Immature natural killer cell (primary cell): ENCODE measurements around the gene LRIT2. TPM values are rescaled to one million over a fixed set of nuclear protein-coding genes. Genes with fewer than 3 reads are reported as not detected.

ENCODE experiments used
- DNase-seq, 3 donors: peaks; one replicate each; pipeline ENCODE4 v3.0.0; 2022; ENCODE audit warnings: mixed read lengths in 1 of 3
- H3K27ac Mint-ChIP-seq, 6 donors: one replicate each; pipeline ENCODE4 v1.8.0; 2020; ENCODE audit warnings: mixed read lengths in 6 of 6, mild to moderate bottlenecking in 5 of 6, inconsistent platforms in 4 of 6, moderate library complexity in 3 of 6
- H3K27me3 Mint-ChIP-seq, 3 donors: one replicate each; pipeline ENCODE4 v1.8.0; 2020 to 2021; ENCODE audit warnings: low read depth in 3 of 3, mild to moderate bottlenecking in 3 of 3, mixed read lengths in 3 of 3, moderate library complexity in 3 of 3, inconsistent platforms in 1 of 3
- H3K36me3 Mint-ChIP-seq, 3 donors: one replicate each; pipeline ENCODE4 v1.8.0; 2020; ENCODE audit warnings: mixed read lengths in 3 of 3, inconsistent platforms in 2 of 3, mild to moderate bottlenecking in 2 of 3
- H3K4me1 Mint-ChIP-seq, 2 donors: one replicate each; pipeline ENCODE4 v1.8.0; 2020; ENCODE audit warnings: inconsistent platforms in 2 of 2, mild to moderate bottlenecking in 2 of 2, mixed read lengths in 2 of 2, moderate library complexity in 1 of 2
- H3K4me3 Mint-ChIP-seq, 5 donors: one replicate each; pipeline ENCODE4 v1.8.0; 2020; ENCODE audit warnings: mild to moderate bottlenecking in 5 of 5, mixed read lengths in 5 of 5, inconsistent platforms in 3 of 5, moderate library complexity in 3 of 5
- H3K9me3 Mint-ChIP-seq, 6 donors: one replicate each; pipeline ENCODE4 v1.8.0; 2020; ENCODE audit warnings: mild to moderate bottlenecking in 6 of 6, mixed read lengths in 6 of 6, inconsistent platforms in 4 of 6, moderate library complexity in 3 of 6
- polyA plus RNA-seq, 3 donors: library from polyadenylated mRNA; unstranded; fragments of 300-500 nt; fragmentation: Illumina TruSeq; gene quantifications; one replicate each; pipeline ENCODE4 v1.2.3, GENCODE V29; 2021

Gene LRIT2
- polyA plus RNA-seq, 3 donors from 2014 or later, result not detected

- no peaks in the 10 kb centered on the region for H3K4me1 Mint-ChIP-seq
- no peak overlapping the region for H3K27ac Mint-ChIP-seq
- no peaks in the 10 kb centered on the region for H3K9me3 Mint-ChIP-seq
- H3K4me3 Mint-ChIP-seq, result no peak overlapping the region
- no peaks in the 10 kb centered on the region for H3K36me3 Mint-ChIP-seq
- peaks cover 2 to 11% (median 6%) of the 10 kb centered on the region in 3 donors for H3K27me3 Mint-ChIP-seq
- DNase-seq, result no peak
These were observed 8.6 kb upstream of the LRIT2 start for GRCh38 chr10:84233940-84234339.

- Mint-ChIP-seq H3K27me3 (peaks cover 2 to 9% (median 9%) of the 10 kb centered on the region in 3 donors), H3K27ac (no peak overlapping the region), H3K4me3 (no peak overlapping the region), H3K4me1 (no peaks in the 10 kb centered on the region), H3K36me3 (no peaks in the 10 kb centered on the region), H3K9me3 (no peaks in the 10 kb centered on the region)
- DNase-seq, result no peak
These were observed 7.0 kb upstream of the LRIT2 start for GRCh38 chr10:84232376-84232775.

- Mint-ChIP-seq H3K9me3 (no peaks in the 10 kb centered on the region), H3K4me3 (no peak overlapping the region)
These were observed 5.0 kb upstream of the LRIT2 start for GRCh38 chr10:84230359-84230758.

GRCh38 chr10:84227810-84228209 is 2.5 kb upstream of the LRIT2 start:
- peaks cover 0 to 16% (median 7%) of the 10 kb centered on the region in 3 donors for H3K27me3 Mint-ChIP-seq
- no peak overlapping the region for H3K27ac Mint-ChIP-seq
- H3K4me1 Mint-ChIP-seq, result no peaks in the 10 kb centered on the region
- no peak overlapping the region for H3K4me3 Mint-ChIP-seq
- H3K9me3 Mint-ChIP-seq, result no peaks in the 10 kb centered on the region
- no peaks in the 10 kb centered on the region for H3K36me3 Mint-ChIP-seq
- no peak for DNase-seq

More at GRCh38 chr10:84230359-84230758, 5.0 kb upstream of the LRIT2 start:
- DNase-seq, result no peak
- H3K27ac Mint-ChIP-seq, result no peak overlapping the region
- no peaks in the 10 kb centered on the region for H3K36me3 Mint-ChIP-seq
- peaks cover 0 to 12% (median 2%) of the 10 kb centered on the region in 3 donors for H3K27me3 Mint-ChIP-seq
- no peaks in the 10 kb centered on the region for H3K4me1 Mint-ChIP-seq

- no peak for DNase-seq
- Mint-ChIP-seq H3K9me3 (no peaks in the 10 kb centered on the region), H3K27me3 (peaks cover 2 to 17% (median 7%) of the 10 kb centered on the region in 3 donors), H3K4me3 (no peak overlapping the region), H3K27ac (no peak overlapping the region), H3K36me3 (no peaks in the 10 kb centered on the region), H3K4me1 (no peaks in the 10 kb centered on the region)
These were observed 1.3 kb upstream of the LRIT2 start for GRCh38 chr10:84226616-84227015.

GRCh38 chr10:84224411-84225028 is 824 bp downstream of the LRIT2 start:
- H3K4me1 Mint-ChIP-seq, result no peaks in the 10 kb centered on the region
- no peak overlapping the region for H3K4me3 Mint-ChIP-seq
- peaks cover 4 to 13% (median 7%) of the 10 kb centered on the region in 3 donors for H3K27me3 Mint-ChIP-seq
- no peak for DNase-seq
- H3K36me3 Mint-ChIP-seq, result peaks cover 0 to under 1% (median 0%) of the 10 kb centered on the region in 3 donors
- H3K27ac Mint-ChIP-seq, result no peak overlapping the region
- H3K9me3 Mint-ChIP-seq, result no peaks in the 10 kb centered on the region

- Mint-ChIP-seq H3K27ac (no peak overlapping the region), H3K4me1 (no peaks in the 10 kb centered on the region), H3K36me3 (peaks cover 0 to 4% (median 4%) of the 10 kb centered on the region in 3 donors), H3K9me3 (no peaks in the 10 kb centered on the region), H3K27me3 (peaks cover 4 to 7% (median 5%) of the 10 kb centered on the region in 3 donors), H3K4me3 (no peak overlapping the region)
- no peak for DNase-seq
These were observed 3.4 kb downstream of the LRIT2 start for GRCh38 chr10:84221916-84222315.

- no peak overlapping the region for H3K27ac Mint-ChIP-seq
- peaks cover 0 to 5% (median under 1%) of the 10 kb centered on the region in 3 donors for H3K27me3 Mint-ChIP-seq
- no peaks in the 10 kb centered on the region for H3K9me3 Mint-ChIP-seq
- no peak for DNase-seq
- H3K4me3 Mint-ChIP-seq, result no peak overlapping the region
- H3K4me1 Mint-ChIP-seq, result no peaks in the 10 kb centered on the region
- peaks cover 0 to 4% (median 4%) of the 10 kb centered on the region in 3 donors for H3K36me3 Mint-ChIP-seq
These were observed 7.6 kb downstream of the LRIT2 start for GRCh38 chr10:84217746-84218145.

GRCh38 chr10:84216834-84217233 is 8.5 kb downstream of the LRIT2 start:
- peaks cover 0 to 4% (median 4%) of the 10 kb centered on the region in 3 donors for H3K36me3 Mint-ChIP-seq
- H3K27ac Mint-ChIP-seq, result no peak overlapping the region
- no peaks in the 10 kb centered on the region for H3K9me3 Mint-ChIP-seq
- peaks cover 0 to 3% (median 0%) of the 10 kb centered on the region in 3 donors for H3K27me3 Mint-ChIP-seq
- DNase-seq, result no peak
- H3K4me3 Mint-ChIP-seq, result no peak overlapping the region
- H3K4me1 Mint-ChIP-seq, result no peaks in the 10 kb centered on the region

- H3K4me3 Mint-ChIP-seq, result peak overlapping the region in 3 of 5 donors; percentile 35 to 62 (median 51)
- peaks cover 0 to 1% (median 0%) of the 10 kb centered on the region in 3 donors for H3K27me3 Mint-ChIP-seq
- H3K27ac Mint-ChIP-seq, result no peak overlapping the region
- no peaks in the 10 kb centered on the region for H3K9me3 Mint-ChIP-seq
- peak; percentile 23 to 39 (median 38) for DNase-seq
- H3K36me3 Mint-ChIP-seq, result peaks cover 0 to 4% (median 4%) of the 10 kb centered on the region in 3 donors
- H3K4me1 Mint-ChIP-seq, result no peaks in the 10 kb centered on the region
These were observed 10.6 kb downstream of the LRIT2 start for GRCh38 chr10:84214612-84215235.

GRCh38 chr10:84214046-84214572 is 11.2 kb downstream of the LRIT2 start:
- Mint-ChIP-seq H3K36me3 (no peaks in the 10 kb centered on the region), H3K9me3 (no peaks in the 10 kb centered on the region), H3K27ac (no peak overlapping the region), H3K4me1 (no peaks in the 10 kb centered on the region), H3K27me3 (peaks cover 0 to 1% (median 0%) of the 10 kb centered on the region in 3 donors), H3K4me3 (peak overlapping the region in 3 of 5 donors; percentile 35 to 62 (median 51))
- DNase-seq, result no peak

GRCh38 chr10:84213076-84213475 is 12.3 kb downstream of the LRIT2 start:
- Mint-ChIP-seq H3K4me3 (no peak overlapping the region), H3K27me3 (peaks cover 0 to 3% (median 0%) of the 10 kb centered on the region in 3 donors), H3K9me3 (no peaks in the 10 kb centered on the region), H3K4me1 (no peaks in the 10 kb centered on the region), H3K27ac (no peak overlapping the region), H3K36me3 (peaks cover 0 to 3% (median 0%) of the 10 kb centered on the region in 3 donors)
- DNase-seq, result no peak

GRCh38 chr10:84212014-84212413 is 13.3 kb downstream of the LRIT2 start:
- Mint-ChIP-seq H3K9me3 (no peaks in the 10 kb centered on the region), H3K27ac (no peak overlapping the region)
- DNase-seq, result no peak

GRCh38 chr10:84211566-84211965 is 13.8 kb downstream of the LRIT2 start:
- no peaks in the 10 kb centered on the region for H3K4me1 Mint-ChIP-seq
- H3K27me3 Mint-ChIP-seq, result peaks cover 0 to 3% (median under 1%) of the 10 kb centered on the region in 3 donors
- no peak overlapping the region for H3K27ac Mint-ChIP-seq
- H3K9me3 Mint-ChIP-seq, result no peaks in the 10 kb centered on the region
- peaks cover 0 to 3% (median 0%) of the 10 kb centered on the region in 3 donors for H3K36me3 Mint-ChIP-seq
- H3K4me3 Mint-ChIP-seq, result no peak overlapping the region
- DNase-seq, result no peak

More at GRCh38 chr10:84212014-84212413, 13.3 kb downstream of the LRIT2 start:
- Mint-ChIP-seq H3K4me3 (no peak overlapping the region), H3K27me3 (peaks cover 0 to 3% (median 0%) of the 10 kb centered on the region in 3 donors), H3K4me1 (no peaks in the 10 kb centered on the region), H3K36me3 (peaks cover 0 to 3% (median 0%) of the 10 kb centered on the region in 3 donors)
